HepG2 (cell line): ENCODE data around the gene TRPC4AP. TPM values are rescaled to one million over a fixed set of nuclear protein-coding genes. Genes with fewer than 3 reads are reported as not detected.

Experiments
- CCDC6 ChIP-seq: sonication (generic); formaldehyde crosslinking; IDR thresholded peaks from 2 replicates; pipeline ENCODE4 v1.8.1; 2022; ENCODE audit warnings: mild to moderate bottlenecking, missing genetic modification reagents, moderate library complexity
- CREB3 ChIP-seq: sonication (generic); formaldehyde crosslinking; IDR thresholded peaks from 2 replicates; pipeline ENCODE4 v1.5.0; 2020; ENCODE audit warnings: missing genetic modification reagents
- ESRRA ChIP-seq: sonication (generic); formaldehyde crosslinking; IDR thresholded peaks from 2 replicates; pipeline ENCODE4 v1.5.1; 2020; ENCODE audit warnings: mild to moderate bottlenecking, low read depth, missing genetic modification reagents
- IRF2 ChIP-seq: IDR thresholded peaks from 2 replicates; pipeline ENCODE4 v1.6.1; 2018; ENCODE audit warnings: missing genetic modification reagents, missing compliant biosample characterization
- MED8 ChIP-seq: sonication (generic); formaldehyde crosslinking; IDR thresholded peaks from 2 replicates; pipeline ENCODE4 v1.8.1; 2023; ENCODE audit warnings: mild to moderate bottlenecking, missing genetic modification reagents; ENCODE audit not compliant: insufficient replicate concordance
- MTA3 ChIP-seq: sonication (generic); formaldehyde crosslinking; IDR thresholded peaks from 2 replicates; pipeline ENCODE4 v1.4.0; 2020; ENCODE audit warnings: missing genetic modification reagents
- MXD1 ChIP-seq: sonication (generic); formaldehyde crosslinking; IDR thresholded peaks from 2 replicates; pipeline ENCODE4 v1.4.0; 2020; ENCODE audit warnings: mild to moderate bottlenecking, missing genetic modification reagents
- NCOA5 ChIP-seq: sonication (generic); formaldehyde crosslinking; IDR thresholded peaks from 2 replicates; pipeline ENCODE4 v1.4.0; 2020; ENCODE audit warnings: missing genetic modification reagents
- NR2F2 ChIP-seq: IDR thresholded peaks from 2 replicates; pipeline ENCODE4 v1.6.1; 2012; ENCODE audit warnings: low read depth, inconsistent platforms, borderline replicate concordance
- RFXANK ChIP-seq: IDR thresholded peaks from 2 replicates; pipeline ENCODE4 v1.6.1; 2016
- SMAD3 ChIP-seq: sonication (generic); formaldehyde crosslinking; IDR thresholded peaks from 2 replicates; pipeline ENCODE4 v1.4.0; 2020; ENCODE audit warnings: missing genetic modification reagents
- TIGD3 ChIP-seq: sonication (generic); formaldehyde crosslinking; IDR thresholded peaks from 2 replicates; pipeline ENCODE4 v1.5.1; 2020; ENCODE audit warnings: mild to moderate bottlenecking, missing genetic modification reagents, borderline replicate concordance
- ZBTB37 ChIP-seq: sonication (generic); formaldehyde crosslinking; IDR thresholded peaks from 2 replicates; pipeline ENCODE4 v1.4.0; 2020; ENCODE audit warnings: mild to moderate bottlenecking, missing genetic modification reagents
- ZFP36 ChIP-seq: fragments of 150-350 bp; IDR thresholded peaks from 2 replicates; pipeline ENCODE4 v1.6.1; 2018; ENCODE audit warnings: borderline replicate concordance, low read length, low read depth; ENCODE audit not compliant: partially characterized antibody
- ZNF142 ChIP-seq: sonication (generic); formaldehyde crosslinking; IDR thresholded peaks from 2 replicates; pipeline ENCODE4 v1.4.0; 2020; ENCODE audit warnings: missing genetic modification reagents
- ZNF143 ChIP-seq: sonication (generic); formaldehyde crosslinking; IDR thresholded peaks from 2 replicates; pipeline ENCODE4 v1.4.0; 2020; ENCODE audit warnings: missing genetic modification reagents
- ZNF317 ChIP-seq: sonication (generic); formaldehyde crosslinking; IDR thresholded peaks from 2 replicates; pipeline ENCODE4 v1.5.0; 2020; ENCODE audit warnings: mild to moderate bottlenecking, missing genetic modification reagents
- ZNF331 ChIP-seq: sonication (generic); formaldehyde crosslinking; IDR thresholded peaks from 2 replicates; pipeline ENCODE4 v1.4.0; 2020; ENCODE audit warnings: missing genetic modification reagents
- ZNF33B ChIP-seq: sonication (generic); formaldehyde crosslinking; IDR thresholded peaks from 2 replicates; pipeline ENCODE4 v1.5.1; 2020; ENCODE audit warnings: mild to moderate bottlenecking, missing genetic modification reagents
- ZNF543 ChIP-seq: sonication (generic); formaldehyde crosslinking; IDR thresholded peaks from 2 replicates; pipeline ENCODE4 v1.4.0; 2020; ENCODE audit warnings: mild to moderate bottlenecking, missing genetic modification reagents
- ZNF790 ChIP-seq: sonication (generic); formaldehyde crosslinking; IDR thresholded peaks from 2 replicates; pipeline ENCODE4 v1.8.0; 2022; ENCODE audit warnings: missing genetic modification reagents, mild to moderate bottlenecking, borderline replicate concordance
- polyA plus RNA-seq, 8 experiments: library from polyadenylated mRNA; depleted of rRNA in 3 of 8; stranded (reverse) in 7 of 8; unstranded in 1 of 8; fragments of >200 nt; fragmentation: Illumina TruSeq in 4 of 8; extraction: Trizol in 4 of 8; gene quantifications; 2 replicates each; pipeline versions ENCODE4 v1.2.1 to v1.2.3, GENCODE V29; 2011 to 2016; ENCODE audit warnings: low read depth in 4 of 8, missing spikeins in 1 of 8, mixed read lengths in 1 of 8; ENCODE audit not compliant: insufficient read depth in 1 of 8
- total RNA-seq, 5 experiments: library from RNA; depleted of rRNA; stranded (reverse); fragments of >200 nt; fragmentation: Illumina TruSeq; extraction: Trizol; gene quantifications; 2 replicates each; pipeline ENCODE4 v1.2.3, GENCODE V29; 2016; ENCODE audit warnings: low read depth in 1 of 5

TRPC4AP gene
- total and polyA plus RNA-seq, 2 of the 13 experiments (the other 11 are each of a cell fraction or from before 2014, with no cell fraction given) = 136 to 137 TPM

- TF ChIP-seq ZNF142 (CRISPR knock-in tag) = no peak
- TF ChIP-seq MTA3 = no peak
- no peak for TF ChIP-seq ZNF143
- TF ChIP-seq MXD1 (CRISPR knock-in tag) = no peak
- TF ChIP-seq MED8 (CRISPR knock-in tag) = no peak
- no peak for TF ChIP-seq NCOA5 (CRISPR knock-in tag)
- no peak for TF ChIP-seq ZNF33B (CRISPR knock-in tag)
- TF ChIP-seq NR2F2 = no peak
- no peak; the same call in 1 of the 2 replicates for TF ChIP-seq ZBTB37 (CRISPR knock-in tag)
- TF ChIP-seq CCDC6 = no peak
- TF ChIP-seq ZNF790 (CRISPR knock-in tag) = no peak
- TF ChIP-seq RFXANK (CRISPR knock-in tag) = no peak
- no peak for TF ChIP-seq ESRRA (CRISPR knock-in tag)
- TF ChIP-seq TIGD3 = no peak
- 0 out of 2 replicates have a peak, but pooled peaks have one; percentile 37 for TF ChIP-seq ZNF543 (CRISPR knock-in tag)
- TF ChIP-seq ZNF317 = no peak
- no peak for TF ChIP-seq ZNF331 (CRISPR knock-in tag)
- TF ChIP-seq ZFP36 = no peak
- peak; percentile 37; the same call in 1 of the 2 replicates for TF ChIP-seq IRF2
- no peak for TF ChIP-seq SMAD3 (CRISPR knock-in tag)
- TF ChIP-seq CREB3 (CRISPR knock-in tag) = no peak
Observed at GRCh38 chr20:34994509-34995131, 98.0 kb downstream of the TRPC4AP start (continued).
